ENCODE results near the gene KIAA1328.

The KIAA1328 gene

GRCh38 chr18:37252854-37253393, 424.0 kb downstream of the KIAA1328 start:
- no peak for DNase-seq (ENCODE audit: low read depth)

- no peak for DNase-seq (ENCODE audit: low read depth)
These were observed 424.7 kb downstream of the KIAA1328 start for GRCh38 chr18:37253394-37254235.

- no peak for DNase-seq (ENCODE audit: low read depth)
These were observed 425.4 kb downstream of the KIAA1328 start for GRCh38 chr18:37254236-37254754.

GRCh38 chr18:37254973-37255372, 426.0 kb downstream of the KIAA1328 start:
- DNase-seq (ENCODE audit: low read depth) = no peak

- no peak for DNase-seq (ENCODE audit: low read depth)
These were observed 429.2 kb downstream of the KIAA1328 start for GRCh38 chr18:37258131-37258530.

- DNase-seq (ENCODE audit: low read depth) = no peak
These were observed 429.9 kb downstream of the KIAA1328 start for GRCh38 chr18:37258819-37259218.

- no peak for DNase-seq (ENCODE audit: low read depth)
These were observed 430.8 kb downstream of the KIAA1328 start for GRCh38 chr18:37259711-37260110.

GRCh38 chr18:37260367-37261093, 431.6 kb downstream of the KIAA1328 start:
- no peak for DNase-seq (ENCODE audit: low read depth)

- DNase-seq (ENCODE audit: low read depth) = no peak
These were observed 432.4 kb downstream of the KIAA1328 start for GRCh38 chr18:37261246-37261840.

- no peak for DNase-seq (ENCODE audit: low read depth)
These were observed 433.1 kb downstream of the KIAA1328 start for GRCh38 chr18:37261988-37262387.

GRCh38 chr18:37264956-37265355, 436.0 kb downstream of the KIAA1328 start:
- no peak for DNase-seq (ENCODE audit: low read depth)

- no peak for DNase-seq (ENCODE audit: low read depth)
These were observed 436.5 kb downstream of the KIAA1328 start for GRCh38 chr18:37265382-37265781.

- no peak for DNase-seq (ENCODE audit: low read depth)
These were observed 437.4 kb downstream of the KIAA1328 start for GRCh38 chr18:37266290-37266689.

GRCh38 chr18:37270038-37270665, 441.2 kb downstream of the KIAA1328 start:
- DNase-seq (ENCODE audit: low read depth) = peak; percentile 60

- DNase-seq (ENCODE audit: low read depth) = no peak
These were observed 441.7 kb downstream of the KIAA1328 start for GRCh38 chr18:37270666-37271052.

- DNase-seq (ENCODE audit: low read depth) = no peak
These were observed 443.3 kb downstream of the KIAA1328 start for GRCh38 chr18:37272226-37272625.

- DNase-seq (ENCODE audit: low read depth) = no peak
These were observed 443.9 kb downstream of the KIAA1328 start for GRCh38 chr18:37272841-37273240.

GRCh38 chr18:37274309-37275236, 445.6 kb downstream of the KIAA1328 start:
- no peak for DNase-seq (ENCODE audit: low read depth)

GRCh38 chr18:37275237-37275741, 446.4 kb downstream of the KIAA1328 start:
- no peak for DNase-seq (ENCODE audit: low read depth)

GRCh38 chr18:37276111-37276890, 447.4 kb downstream of the KIAA1328 start:
- DNase-seq (ENCODE audit: low read depth) = no peak
